Kidney (tissue), 14 donors: Measurements from ENCODE around the gene CCS. TPM values are rescaled to one million over a fixed set of nuclear protein-coding genes. Genes with fewer than 3 reads are reported as not detected.
A peak's percentile ranks its signal among the peaks of the same experiment; 100 is the strongest.

Experiments
- DNase-seq, 5 donors: peaks; one replicate each; pipeline ENCODE4 v3.0.0-alpha.2; 2013 to 2020
- FAIRE-seq: peaks from 2 replicates; lab custom pipeline; 2012; peaks lifted over from hg19 to GRCh38; lab: Jason Lieb, UNC
- H3K27ac ChIP-seq, 2 donors: one replicate each; pipeline ENCODE4 v1.7.0; 2013; ENCODE audit warnings: low read depth in 2 of 2, low read length in 2 of 2, inconsistent platforms in 1 of 2
- H3K27me3 ChIP-seq: one replicate; pipeline ENCODE4 v1.7.1; 2013; ENCODE audit warnings: low read length, inconsistent platforms; ENCODE audit not compliant: control insufficient read depth, insufficient read depth
- H3K36me3 ChIP-seq, 3 donors: one replicate each; pipeline versions ENCODE4 v1.7.0 to v1.7.1; 2013; ENCODE audit warnings: low read length in 3 of 3, control low read depth in 1 of 3, inconsistent platforms in 1 of 3; ENCODE audit not compliant: insufficient read depth in 3 of 3, control insufficient read depth in 2 of 3
- H3K4me1 ChIP-seq, 3 donors: one replicate each; pipeline versions ENCODE4 v1.7.0 to v1.7.1; 2013; ENCODE audit warnings: low read length in 3 of 3, inconsistent platforms in 1 of 3, low read depth in 1 of 3; ENCODE audit not compliant: control insufficient read depth in 2 of 3, insufficient read depth in 2 of 3
- H3K4me3 ChIP-seq, 3 donors: one replicate each; pipeline versions ENCODE4 v1.7.0 to v1.8.1; 2013; ENCODE audit warnings: low read length in 3 of 3, control low read depth in 1 of 3, inconsistent platforms in 1 of 3
- H3K9ac ChIP-seq, 3 donors: one replicate each; pipeline versions ENCODE4 v1.7.0 to v1.7.1; 2013; ENCODE audit warnings: low read length in 3 of 3, control low read depth in 1 of 3, inconsistent platforms in 1 of 3
- H3K9me3 ChIP-seq, 3 donors: one replicate each; pipeline versions ENCODE4 v1.7.0 to v1.7.1; 2013; ENCODE audit warnings: low read length in 3 of 3, control low read depth in 1 of 3, inconsistent platforms in 1 of 3; ENCODE audit not compliant: control insufficient read depth in 2 of 3, insufficient read depth in 1 of 3
- intact Hi-C: fragments of 100-400 bp; cut with DNase I; formaldehyde crosslinking; loops from one replicate; pipeline ENCODE4 v1.11.1; 2022
- polyA plus RNA-seq: library from polyadenylated mRNA; stranded (reverse); fragments of 350-450 nt; fragmentation: Illumina TruSeq; extraction: RNeasy Lipid Tissue Mini Kit (QIAGEN cat#74804); gene quantifications from one replicate; pipeline ENCODE4 v1.2.3, GENCODE V29; 2014; ENCODE audit warnings: low read depth, low replicate concordance; ENCODE audit not compliant: insufficient read depth
- total RNA-seq: library from RNA; stranded (reverse); fragmentation: NEBNext Ultra II Directional; extraction: Animal tissue kit (Norgen Biotek cat#: 25700); gene quantifications from one replicate; pipeline ENCODE4 v1.2.1, GENCODE V29; 2021
- TF ChIP-seq, protein P1 (sequence below): IDR thresholded peaks from 3 replicates; pipeline ENCODE4 v1.5.1; 2012; ENCODE audit warnings: mild to moderate bottlenecking, moderate library complexity, borderline replicate concordance; ENCODE audit not compliant: insufficient read depth; ENCODE audit errors: extremely low read depth
- donor health status: control.
- donor health status: control.
- donor health status: control.
- donor health status: control.
- donor health status: control.
- donor health status: DM: yes; HTN: yes; CAD: no.
- donor health status: Normal renal cell carcinoma (clear cell type).

Gene CCS
- total and polyA plus RNA-seq, 2 donors from 2014 or later, result 40.7 to 78.7 TPM

DNA sequence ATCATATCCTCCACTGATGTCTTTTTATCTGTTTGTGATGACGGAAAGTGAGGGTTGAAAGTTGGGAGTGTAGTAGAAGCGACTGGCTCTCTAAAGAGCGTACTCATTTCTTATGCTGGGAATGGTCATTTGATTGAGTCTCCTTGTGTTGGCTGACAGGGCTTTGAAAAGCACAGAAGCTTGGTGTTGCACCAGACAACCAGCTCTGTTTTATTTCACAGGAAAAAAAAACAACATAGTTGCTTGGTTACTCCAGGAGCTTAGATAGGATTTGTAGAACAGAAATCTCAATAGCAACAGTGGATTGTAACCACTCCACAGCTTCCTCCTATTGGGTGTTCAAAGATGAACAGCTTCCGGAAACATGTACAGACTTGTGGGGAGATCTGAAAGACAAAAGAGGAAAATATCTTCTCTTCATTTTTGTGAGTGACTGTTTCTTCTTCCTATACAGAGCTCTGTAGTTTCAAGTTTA, 26.1 kb downstream of the CCS start:
- no peak for FAIRE-seq

DNA sequence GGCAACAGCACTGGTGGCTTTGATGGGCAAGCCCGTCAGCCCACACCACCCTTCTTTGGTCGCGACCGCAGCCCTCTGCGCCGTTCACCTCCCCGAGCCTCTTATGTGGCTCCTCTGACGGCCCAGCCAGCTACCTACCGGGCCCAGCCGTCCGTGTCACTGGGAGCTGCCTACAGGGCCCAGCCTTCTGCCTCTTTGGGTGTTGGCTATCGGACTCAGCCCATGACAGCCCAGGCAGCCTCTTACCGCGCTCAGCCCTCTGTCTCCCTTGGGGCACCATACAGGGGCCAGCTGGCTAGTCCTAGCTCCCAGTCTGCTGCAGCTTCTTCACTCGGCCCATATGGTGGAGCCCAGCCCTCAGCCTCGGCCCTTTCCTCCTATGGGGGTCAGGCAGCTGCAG, 31.5 kb downstream of the CCS start:
- peaks cover 0 to 15% (median 0%) of the 10 kb centered on the region in 3 donors for H3K4me1 ChIP-seq
- intact Hi-C loops, result no loop called here

More for the DNA sequence above, 26.1 kb downstream of the CCS start:
- TF ChIP-seq, protein P1, sequence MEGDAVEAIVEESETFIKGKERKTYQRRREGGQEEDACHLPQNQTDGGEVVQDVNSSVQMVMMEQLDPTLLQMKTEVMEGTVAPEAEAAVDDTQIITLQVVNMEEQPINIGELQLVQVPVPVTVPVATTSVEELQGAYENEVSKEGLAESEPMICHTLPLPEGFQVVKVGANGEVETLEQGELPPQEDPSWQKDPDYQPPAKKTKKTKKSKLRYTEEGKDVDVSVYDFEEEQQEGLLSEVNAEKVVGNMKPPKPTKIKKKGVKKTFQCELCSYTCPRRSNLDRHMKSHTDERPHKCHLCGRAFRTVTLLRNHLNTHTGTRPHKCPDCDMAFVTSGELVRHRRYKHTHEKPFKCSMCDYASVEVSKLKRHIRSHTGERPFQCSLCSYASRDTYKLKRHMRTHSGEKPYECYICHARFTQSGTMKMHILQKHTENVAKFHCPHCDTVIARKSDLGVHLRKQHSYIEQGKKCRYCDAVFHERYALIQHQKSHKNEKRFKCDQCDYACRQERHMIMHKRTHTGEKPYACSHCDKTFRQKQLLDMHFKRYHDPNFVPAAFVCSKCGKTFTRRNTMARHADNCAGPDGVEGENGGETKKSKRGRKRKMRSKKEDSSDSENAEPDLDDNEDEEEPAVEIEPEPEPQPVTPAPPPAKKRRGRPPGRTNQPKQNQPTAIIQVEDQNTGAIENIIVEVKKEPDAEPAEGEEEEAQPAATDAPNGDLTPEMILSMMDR, result no peak
- Histone ChIP-seq H3K4me1 (peaks cover 0 to 30% (median 0%) of the 10 kb centered on the region in 3 donors), H3K36me3 (peaks cover 4 to 11% (median 8%) of the 10 kb centered on the region in 3 donors), H3K27me3 (no peaks in the 10 kb centered on the region), H3K9me3 (no peaks in the 10 kb centered on the region), H3K27ac (no peak overlapping the region), H3K4me3 (peak overlapping the region in 2 of 3 donors; percentile 99 to 100), H3K9ac (peak overlapping the region in 1 of 3 donors; percentile 20)
- intact Hi-C loops, result no loop called here
- DNase-seq, result peak in 1 of 5 donors; percentile 36

DNA sequence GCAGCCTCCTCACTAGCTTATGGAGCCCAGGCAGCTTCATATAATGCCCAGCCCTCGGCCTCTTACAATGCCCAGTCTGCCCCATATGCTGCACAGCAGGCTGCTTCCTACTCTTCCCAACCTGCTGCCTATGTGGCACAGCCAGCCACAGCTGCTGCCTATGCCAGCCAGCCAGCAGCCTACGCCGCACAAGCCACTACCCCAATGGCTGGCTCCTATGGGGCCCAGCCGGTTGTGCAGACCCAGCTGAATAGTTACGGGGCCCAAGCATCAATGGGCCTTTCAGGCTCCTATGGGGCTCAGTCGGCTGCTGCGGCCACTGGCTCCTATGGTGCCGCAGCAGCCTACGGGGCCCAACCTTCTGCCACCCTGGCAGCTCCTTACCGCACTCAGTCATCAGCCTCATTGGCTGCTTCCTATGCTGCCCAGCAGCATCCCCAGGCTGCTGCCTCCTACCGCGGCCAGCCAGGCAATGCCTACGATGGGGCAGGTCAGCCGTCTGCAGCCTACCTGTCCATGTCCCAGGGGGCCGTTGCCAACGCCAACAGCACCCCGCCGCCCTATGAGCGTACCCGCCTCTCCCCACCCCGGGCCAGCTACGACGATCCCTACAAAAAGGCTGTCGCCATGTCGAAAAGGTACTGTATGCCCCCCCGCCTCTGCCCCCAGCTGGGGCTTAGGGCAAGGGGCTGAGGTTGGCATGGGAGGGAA, 32.2 kb downstream of the CCS start:
- H3K9me3 ChIP-seq, result no peaks in the 10 kb centered on the region
- FAIRE-seq, result no peak
- peaks cover 0 to 12% (median 0%) of the 10 kb centered on the region in 3 donors for H3K4me1 ChIP-seq
- no peak overlapping the region for H3K4me3 ChIP-seq
- no peak overlapping the region for H3K27ac ChIP-seq
- intact Hi-C loops, result no loop called here
- TF ChIP-seq, protein P1, result no peak
- H3K36me3 ChIP-seq, result peaks cover 9 to 67% (median 39%) of the 10 kb centered on the region in 3 donors
- H3K27me3 ChIP-seq, result no peaks in the 10 kb centered on the region
- no peak for DNase-seq
- no peak overlapping the region for H3K9ac ChIP-seq

More for the DNA sequence above, 31.5 kb downstream of the CCS start:
- Histone ChIP-seq H3K36me3 (peaks cover 9 to 59% (median 39%) of the 10 kb centered on the region in 3 donors), H3K9ac (no peak overlapping the region), H3K9me3 (no peaks in the 10 kb centered on the region), H3K4me3 (no peak overlapping the region), H3K27ac (no peak overlapping the region), H3K27me3 (no peaks in the 10 kb centered on the region)
- DNase-seq (no peak), FAIRE-seq (no peak)
- TF ChIP-seq, protein P1, result no peak
